ENCODE results near the gene CLPTM1.

CLPTM1 gene

DNA sequence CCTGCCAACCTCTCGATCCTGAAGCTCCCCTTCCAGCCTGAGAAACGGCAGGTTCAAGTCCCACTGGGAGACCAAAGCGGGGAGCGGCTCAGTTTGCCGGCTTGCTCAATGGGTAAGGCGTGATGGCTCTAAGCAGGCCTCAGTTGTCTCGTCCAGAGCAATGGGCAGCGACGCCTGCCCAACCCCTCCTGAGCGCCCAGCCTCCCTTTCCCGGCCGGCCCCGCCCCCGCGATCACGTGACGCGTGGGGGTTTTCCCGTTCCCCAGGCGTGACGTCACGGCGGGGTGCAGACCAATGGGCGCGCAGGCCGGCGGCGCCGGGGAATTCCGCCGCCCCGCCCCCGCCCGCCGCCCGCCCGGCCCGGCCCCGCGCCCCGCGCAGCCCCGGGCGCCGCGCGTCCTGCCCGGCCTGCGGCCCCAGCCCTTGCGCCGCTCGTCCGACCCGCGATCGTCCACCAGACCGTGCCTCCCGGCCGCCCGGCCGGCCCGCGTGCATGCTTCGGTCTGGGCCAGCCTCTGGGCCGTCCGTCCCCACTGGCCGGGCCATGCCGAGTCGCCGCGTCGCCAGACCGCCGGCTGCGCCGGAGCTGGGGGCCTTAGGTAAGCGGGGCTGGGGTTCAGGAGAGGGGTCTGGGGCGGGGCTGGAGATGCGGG is 46.0 kb downstream of the CLPTM1 start, which contains the start of gene RELB:
RELB (plus strand) TSS at position 378 of the 653 bp plus-strand sequence; CDS start at position 494, 116 bp downstream.
- H3K36me3 Mint-ChIP-seq (ENCODE audit: low read depth) = peaks cover 17% of the 10 kb centered on the region
- H3K4me1 Mint-ChIP-seq (ENCODE audit: low read depth) = peaks cover 17% of the 10 kb centered on the region
- no peaks in the 10 kb centered on the region for H3K27me3 Mint-ChIP-seq
- peak within 1 kb of the TSS; percentile 90 for H3K4me3 Mint-ChIP-seq
- H3K9me3 Mint-ChIP-seq = no peaks in the 10 kb centered on the region
- peak within 1 kb of the TSS; percentile 97 for H3K27ac Mint-ChIP-seq

DNA sequence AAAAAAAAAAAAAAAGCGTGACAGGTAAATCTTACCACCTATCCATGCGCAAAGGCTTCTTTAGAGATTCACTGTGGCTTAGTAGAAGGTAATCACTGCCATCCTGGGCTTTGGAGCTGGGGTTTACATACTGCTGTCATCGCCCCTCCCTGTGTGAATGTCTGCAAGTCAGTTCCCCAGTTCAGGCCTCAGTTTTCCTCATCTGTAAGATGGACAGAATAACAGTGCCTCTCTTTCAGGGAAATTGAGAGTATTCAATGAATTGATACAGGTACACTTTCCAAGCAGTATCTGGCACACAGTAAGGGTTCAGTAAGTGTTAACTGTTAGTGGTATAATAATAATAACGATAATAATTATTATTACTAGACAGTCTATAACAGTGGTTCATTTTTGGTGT is 48.3 kb downstream of the CLPTM1 start:
- H3K27me3 Mint-ChIP-seq = no peaks in the 10 kb centered on the region
- H3K36me3 Mint-ChIP-seq (ENCODE audit: low read depth) = peaks cover 26% of the 10 kb centered on the region
- H3K4me3 Mint-ChIP-seq = no peak overlapping the region
- H3K9me3 Mint-ChIP-seq = no peaks in the 10 kb centered on the region
- peaks cover 21% of the 10 kb centered on the region for H3K4me1 Mint-ChIP-seq (ENCODE audit: low read depth)
- no peak overlapping the region for H3K27ac Mint-ChIP-seq

DNA sequence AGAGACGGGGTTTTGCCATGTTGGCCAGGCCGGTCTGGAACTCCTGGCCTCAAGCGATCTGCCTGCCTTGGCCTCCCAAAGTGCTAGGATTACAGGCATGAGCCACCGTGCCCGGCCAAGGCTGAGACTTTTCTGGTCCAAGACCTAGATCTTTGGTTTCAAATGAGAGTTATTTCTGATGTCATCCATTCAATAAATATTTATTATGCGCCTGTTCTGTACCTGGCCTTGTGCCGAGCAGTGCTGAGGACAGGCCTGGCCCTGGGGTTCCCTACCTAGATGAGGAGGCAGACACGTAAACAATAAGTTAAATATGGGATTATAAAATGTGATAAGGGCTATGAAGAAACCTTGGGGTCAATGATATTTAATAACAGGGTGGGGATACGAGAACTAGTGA is 50.6 kb downstream of the CLPTM1 start:
- no peak overlapping the region for H3K4me3 Mint-ChIP-seq
- peaks cover 17% of the 10 kb centered on the region for H3K4me1 Mint-ChIP-seq (ENCODE audit: low read depth)
- H3K27me3 Mint-ChIP-seq = no peaks in the 10 kb centered on the region
- peaks cover 35% of the 10 kb centered on the region for H3K36me3 Mint-ChIP-seq (ENCODE audit: low read depth)
- no peak overlapping the region for H3K27ac Mint-ChIP-seq
- no peaks in the 10 kb centered on the region for H3K9me3 Mint-ChIP-seq

DNA sequence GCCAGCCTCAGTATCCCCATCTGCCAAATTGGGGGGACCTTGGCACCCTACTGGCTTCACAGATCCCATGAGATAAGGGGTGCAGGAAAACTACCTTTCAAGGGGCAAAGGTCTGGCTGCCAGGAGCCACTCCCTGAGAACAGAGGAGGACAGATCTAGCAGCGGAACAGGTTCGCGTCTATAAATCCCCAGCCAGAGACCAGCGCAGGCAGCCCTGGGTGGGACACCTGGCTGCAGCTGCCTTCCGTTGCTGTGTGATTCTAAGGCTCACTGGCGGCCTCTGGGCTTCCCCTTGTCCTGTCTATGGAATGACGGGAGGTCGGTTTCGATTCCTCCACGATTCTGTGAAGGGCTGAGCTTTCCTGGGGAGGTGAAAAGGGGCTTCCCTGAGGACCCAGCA is 53.4 kb downstream of the CLPTM1 start:
- Mint-ChIP-seq H3K4me3 (no peak overlapping the region), H3K27me3 (no peaks in the 10 kb centered on the region), H3K4me1 (ENCODE audit: low read depth) (peaks cover 7% of the 10 kb centered on the region), H3K9me3 (no peaks in the 10 kb centered on the region), H3K27ac (no peak overlapping the region), H3K36me3 (ENCODE audit: low read depth) (peaks cover 32% of the 10 kb centered on the region)

DNA sequence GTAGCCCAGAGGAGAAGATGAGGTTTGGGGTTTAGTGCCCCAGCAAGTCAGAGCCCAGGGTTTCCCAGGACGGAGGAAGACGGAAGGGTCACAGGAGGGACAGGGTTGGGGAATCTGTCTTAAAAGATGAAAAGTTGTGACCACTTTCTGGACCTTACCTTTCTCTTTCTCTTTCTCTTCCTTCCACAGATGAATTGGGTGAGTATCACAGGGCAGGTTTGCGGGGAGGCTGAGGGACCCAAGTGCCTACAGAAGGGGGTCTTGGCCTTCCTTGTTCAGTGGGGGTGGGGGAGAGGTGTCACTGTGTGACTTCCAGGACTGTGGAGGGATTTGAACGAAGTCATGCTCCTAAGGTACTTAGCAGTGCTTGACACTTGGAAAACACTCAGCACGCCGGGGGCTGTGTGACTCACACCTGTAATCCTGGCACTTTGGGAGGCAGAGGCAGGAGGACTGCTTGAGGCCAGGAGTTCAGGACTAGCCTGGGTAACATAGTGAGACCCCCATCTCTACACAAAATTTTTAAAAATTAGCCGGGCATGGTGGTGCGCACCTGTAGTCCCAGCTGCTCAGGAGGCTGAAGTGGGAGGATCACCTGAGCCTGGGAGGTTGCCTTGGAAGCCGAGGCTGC is 54.6 kb downstream of the CLPTM1 start:
- Mint-ChIP-seq H3K27me3 (no peaks in the 10 kb centered on the region), H3K36me3 (ENCODE audit: low read depth) (peaks cover 40% of the 10 kb centered on the region), H3K9me3 (no peaks in the 10 kb centered on the region), H3K4me1 (ENCODE audit: low read depth) (peaks cover 7% of the 10 kb centered on the region), H3K27ac (no peak overlapping the region), H3K4me3 (no peak overlapping the region)

DNA sequence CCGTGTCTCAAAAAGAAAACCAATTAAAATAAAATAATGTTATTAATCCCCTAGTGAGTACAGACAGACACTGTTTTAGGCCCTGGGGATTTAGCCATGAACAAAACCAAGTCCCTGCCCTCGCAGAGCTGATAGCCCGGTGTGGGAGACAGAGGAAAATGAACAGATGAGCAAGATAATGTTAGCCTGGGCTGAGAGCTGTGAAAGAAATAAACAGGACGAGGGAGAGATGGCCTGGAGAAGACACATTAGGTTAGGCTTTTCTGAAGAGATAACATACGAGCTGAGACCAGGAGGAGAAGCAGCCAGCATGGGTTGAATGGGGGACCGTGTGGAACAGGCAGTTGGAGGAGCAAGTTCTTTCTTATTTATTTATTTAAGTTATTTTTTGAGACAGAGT is 55.1 kb downstream of the CLPTM1 start:
- Mint-ChIP-seq H3K9me3 (no peaks in the 10 kb centered on the region), H3K4me3 (no peak overlapping the region), H3K36me3 (ENCODE audit: low read depth) (peaks cover 41% of the 10 kb centered on the region), H3K27me3 (no peaks in the 10 kb centered on the region), H3K27ac (no peak overlapping the region), H3K4me1 (ENCODE audit: low read depth) (peaks cover 7% of the 10 kb centered on the region)

DNA sequence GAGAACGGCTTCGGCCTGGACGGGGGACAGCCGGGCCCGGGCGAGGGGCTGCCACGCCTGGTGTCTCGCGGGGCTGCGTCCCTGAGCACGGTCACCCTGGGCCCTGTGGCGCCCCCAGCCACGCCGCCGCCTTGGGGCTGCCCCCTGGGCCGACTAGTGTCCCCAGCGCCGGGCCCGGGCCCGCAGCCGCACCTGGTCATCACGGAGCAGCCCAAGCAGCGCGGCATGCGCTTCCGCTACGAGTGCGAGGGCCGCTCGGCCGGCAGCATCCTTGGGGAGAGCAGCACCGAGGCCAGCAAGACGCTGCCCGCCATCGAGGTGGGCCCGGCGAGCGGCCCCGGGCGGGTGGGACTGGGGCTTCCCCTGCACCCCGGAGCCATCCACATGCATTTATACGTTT is 56.8 kb downstream of the CLPTM1 start:
- H3K4me3 Mint-ChIP-seq = no peak overlapping the region
- peaks cover 37% of the 10 kb centered on the region for H3K36me3 Mint-ChIP-seq (ENCODE audit: low read depth)
- H3K9me3 Mint-ChIP-seq = no peaks in the 10 kb centered on the region
- no peaks in the 10 kb centered on the region for H3K27me3 Mint-ChIP-seq
- H3K27ac Mint-ChIP-seq = no peak overlapping the region
- peaks cover 12% of the 10 kb centered on the region for H3K4me1 Mint-ChIP-seq (ENCODE audit: low read depth)

DNA sequence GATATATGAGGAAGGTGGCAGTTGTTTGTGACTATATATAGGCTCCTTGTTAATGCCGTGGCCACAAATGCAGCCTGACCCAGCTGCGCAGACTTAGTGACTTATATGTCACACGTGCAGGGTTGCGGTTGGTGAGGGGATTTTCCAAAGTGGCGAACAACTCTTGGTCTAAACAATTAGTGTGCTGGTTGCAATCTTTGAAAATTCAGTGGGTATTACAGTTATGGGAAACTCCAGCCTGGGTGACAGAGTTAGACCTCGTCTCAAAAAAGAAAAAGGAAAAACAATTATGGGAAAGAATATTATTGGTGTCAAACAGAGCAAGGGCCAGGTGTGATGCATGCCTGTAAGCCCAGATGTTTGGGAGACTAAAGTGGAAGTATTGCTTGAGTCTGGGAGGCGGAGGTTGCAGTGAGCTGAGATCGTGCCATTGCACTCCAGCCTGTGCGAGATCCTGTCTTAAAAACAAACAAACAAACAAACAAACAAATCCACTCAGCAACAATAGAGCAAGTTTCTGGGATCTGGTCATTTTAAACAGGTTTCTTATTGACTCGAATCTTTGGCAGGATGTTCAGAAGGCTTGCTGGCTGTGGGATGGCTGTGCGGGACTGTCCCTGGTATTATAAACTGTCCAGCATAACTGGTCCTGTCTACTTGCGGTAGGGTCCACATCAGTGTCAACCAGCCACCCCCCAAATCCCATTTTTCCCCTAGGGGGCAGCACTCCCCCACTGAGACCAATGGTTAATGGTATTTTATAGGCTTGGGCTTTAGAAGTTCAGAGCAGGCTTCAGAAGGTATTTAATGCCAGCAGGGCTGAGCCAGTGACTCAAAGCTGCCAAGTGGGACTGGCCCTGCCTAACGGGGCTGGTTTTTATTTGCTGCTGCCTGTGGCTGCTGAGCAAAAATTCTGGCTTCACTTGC is 61.5 kb downstream of the CLPTM1 start:
- Mint-ChIP-seq H3K36me3 (ENCODE audit: low read depth) (peaks cover 33% of the 10 kb centered on the region), H3K4me1 (ENCODE audit: low read depth) (peaks cover 14% of the 10 kb centered on the region), H3K4me3 (peak overlapping the region; percentile 54), H3K27ac (peak overlapping the region; percentile 83), H3K9me3 (no peaks in the 10 kb centered on the region), H3K27me3 (no peaks in the 10 kb centered on the region)

DNA sequence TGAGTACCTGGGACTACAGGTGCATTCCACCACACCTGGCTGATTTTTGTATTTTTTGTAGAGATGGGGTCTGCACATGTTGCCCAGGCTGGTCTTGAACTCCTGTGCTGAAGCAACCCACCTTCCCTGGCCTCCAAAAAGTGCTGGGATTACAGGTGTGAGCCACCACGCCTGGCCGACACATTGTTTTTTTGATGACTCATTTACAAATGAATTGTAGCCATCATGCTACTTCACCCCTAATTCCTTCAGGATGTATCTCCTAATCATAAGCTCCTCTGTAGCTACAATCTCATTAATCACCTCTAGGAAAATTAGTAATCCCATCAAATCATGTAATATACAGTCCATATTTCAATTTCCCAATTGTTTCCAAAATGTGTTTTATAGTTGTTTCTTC is 64.0 kb downstream of the CLPTM1 start:
- Mint-ChIP-seq H3K9me3 (no peaks in the 10 kb centered on the region), H3K4me1 (ENCODE audit: low read depth) (peaks cover 14% of the 10 kb centered on the region), H3K27me3 (no peaks in the 10 kb centered on the region), H3K36me3 (ENCODE audit: low read depth) (peaks cover 31% of the 10 kb centered on the region), H3K27ac (no peak overlapping the region), H3K4me3 (no peak overlapping the region)

DNA sequence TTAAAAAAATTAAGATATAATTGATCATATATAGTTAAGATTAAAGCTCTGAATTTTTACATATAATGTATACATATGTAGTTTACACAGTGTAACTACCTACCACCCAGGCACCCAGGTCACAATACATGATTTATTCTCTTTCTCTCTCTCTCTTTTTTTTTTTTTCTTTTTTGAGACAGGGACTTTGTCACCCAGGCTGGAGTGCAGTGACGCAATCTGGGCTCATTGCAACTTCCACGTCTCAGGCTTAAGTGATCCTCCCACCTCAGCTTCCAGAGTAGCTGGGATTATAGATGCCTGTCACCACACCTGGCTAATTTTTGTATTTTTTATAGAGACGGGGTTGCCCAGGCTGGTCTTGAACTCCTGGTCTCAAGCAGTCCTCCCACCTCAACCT is 64.9 kb downstream of the CLPTM1 start:
- peaks cover 31% of the 10 kb centered on the region for H3K36me3 Mint-ChIP-seq (ENCODE audit: low read depth)
- no peak overlapping the region for H3K27ac Mint-ChIP-seq
- no peaks in the 10 kb centered on the region for H3K9me3 Mint-ChIP-seq
- no peak overlapping the region for H3K4me3 Mint-ChIP-seq
- peaks cover 14% of the 10 kb centered on the region for H3K4me1 Mint-ChIP-seq (ENCODE audit: low read depth)
- H3K27me3 Mint-ChIP-seq = no peaks in the 10 kb centered on the region

DNA sequence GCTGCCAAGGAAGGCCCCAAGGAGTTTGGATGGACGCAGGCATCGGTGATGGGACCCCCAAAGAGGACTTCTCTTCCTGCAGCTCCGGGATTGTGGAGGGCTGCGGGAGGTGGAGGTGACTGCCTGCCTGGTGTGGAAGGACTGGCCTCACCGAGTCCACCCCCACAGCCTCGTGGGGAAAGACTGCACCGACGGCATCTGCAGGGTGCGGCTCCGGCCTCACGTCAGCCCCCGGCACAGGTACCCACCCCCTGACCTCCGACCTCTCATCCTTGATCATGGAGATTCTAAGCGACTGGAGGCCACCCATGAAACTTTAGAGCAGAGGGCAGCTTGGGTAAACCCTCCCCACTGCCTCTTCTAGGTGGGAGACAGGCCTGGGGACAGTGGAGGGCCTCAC is 66.8 kb downstream of the CLPTM1 start:
- Mint-ChIP-seq H3K27me3 (no peaks in the 10 kb centered on the region), H3K4me1 (ENCODE audit: low read depth) (peaks cover 3% of the 10 kb centered on the region), H3K4me3 (no peak overlapping the region), H3K36me3 (ENCODE audit: low read depth) (peaks cover 27% of the 10 kb centered on the region), H3K9me3 (no peaks in the 10 kb centered on the region), H3K27ac (no peak overlapping the region)

DNA sequence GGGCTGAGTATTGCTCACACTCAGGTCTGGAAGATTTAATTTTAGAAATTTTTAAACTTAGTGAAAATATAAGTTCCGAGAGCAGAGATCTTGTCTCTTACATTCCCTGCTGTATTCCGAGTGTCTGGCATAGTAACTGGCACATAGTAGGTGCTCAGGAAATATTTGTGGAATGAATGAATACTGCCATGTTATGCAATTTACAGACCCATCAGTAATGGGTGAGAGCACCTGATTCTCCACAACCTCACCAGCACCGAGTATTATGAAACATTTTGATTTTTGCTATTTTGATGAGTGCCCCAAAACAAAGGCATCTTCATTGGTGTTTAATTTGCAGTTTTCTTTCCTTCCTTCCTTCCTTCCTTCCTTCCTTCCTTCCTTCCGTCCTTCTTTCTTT is 67.9 kb downstream of the CLPTM1 start:
- no peaks in the 10 kb centered on the region for H3K4me1 Mint-ChIP-seq (ENCODE audit: low read depth)
- H3K27ac Mint-ChIP-seq = no peak overlapping the region
- H3K36me3 Mint-ChIP-seq (ENCODE audit: low read depth) = peaks cover 33% of the 10 kb centered on the region
- H3K4me3 Mint-ChIP-seq = no peak overlapping the region
- H3K27me3 Mint-ChIP-seq = no peaks in the 10 kb centered on the region
- H3K9me3 Mint-ChIP-seq = no peaks in the 10 kb centered on the region

DNA sequence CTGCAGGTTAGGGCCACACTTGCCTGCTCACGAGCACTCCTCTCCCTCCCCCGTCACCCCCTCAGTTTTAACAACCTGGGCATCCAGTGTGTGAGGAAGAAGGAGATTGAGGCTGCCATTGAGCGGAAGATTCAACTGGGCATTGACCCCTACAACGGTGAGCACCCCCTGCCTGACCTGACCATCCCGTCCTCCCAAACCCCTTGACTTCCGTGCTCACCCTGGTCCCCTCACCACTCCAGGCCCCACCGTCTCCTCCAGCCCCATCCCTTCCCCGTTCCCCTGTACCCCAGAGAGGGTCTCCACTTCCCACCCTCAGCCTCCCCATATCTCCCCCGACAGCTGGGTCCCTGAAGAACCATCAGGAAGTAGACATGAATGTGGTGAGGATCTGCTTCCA is 70.1 kb downstream of the CLPTM1 start:
- Mint-ChIP-seq H3K9me3 (no peaks in the 10 kb centered on the region), H3K27ac (no peak overlapping the region), H3K36me3 (ENCODE audit: low read depth) (peaks cover 38% of the 10 kb centered on the region), H3K4me3 (no peak overlapping the region), H3K4me1 (ENCODE audit: low read depth) (no peaks in the 10 kb centered on the region), H3K27me3 (no peaks in the 10 kb centered on the region)

DNA sequence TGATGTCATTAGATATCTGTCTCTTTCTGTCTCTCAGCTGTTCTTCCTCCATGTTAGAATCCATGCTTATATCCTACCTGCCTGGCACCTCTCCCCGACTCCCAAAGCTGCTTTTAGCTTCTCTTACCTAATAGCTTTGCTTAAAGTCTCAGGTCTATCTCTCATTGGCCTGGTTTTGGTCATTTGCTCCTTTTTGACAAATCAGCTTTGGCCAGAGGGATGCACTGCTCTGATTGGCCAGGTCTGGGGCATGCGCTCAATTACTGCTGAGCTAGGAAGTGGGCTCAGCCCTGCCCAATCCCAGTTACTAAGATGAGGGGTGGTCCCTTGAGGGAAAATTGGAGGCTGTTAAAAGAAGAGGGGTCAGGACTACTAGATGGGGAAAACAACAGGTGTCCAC is 72.2 kb downstream of the CLPTM1 start:
- Mint-ChIP-seq H3K27ac (no peak overlapping the region), H3K4me3 (no peak overlapping the region), H3K36me3 (ENCODE audit: low read depth) (peaks cover 49% of the 10 kb centered on the region)

DNA sequence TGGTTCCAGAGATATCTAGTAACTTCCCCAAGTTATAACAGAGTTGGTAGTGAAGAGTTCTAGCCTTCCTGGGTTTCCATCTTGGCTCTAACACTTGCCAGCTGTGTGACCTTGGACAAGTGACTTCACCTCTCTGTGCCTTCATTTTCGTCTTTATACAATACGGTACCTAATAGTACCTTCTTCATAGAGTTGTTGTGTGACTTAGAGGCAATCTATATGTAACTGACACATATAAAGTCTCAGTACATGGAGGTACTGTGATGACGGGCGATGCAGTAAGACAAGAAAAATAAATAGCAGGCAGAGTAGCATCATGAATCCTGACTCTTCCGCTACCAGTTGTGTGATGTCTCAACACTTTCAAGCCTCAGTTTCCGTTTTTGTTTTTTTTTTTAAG is 75.6 kb downstream of the CLPTM1 start:
- H3K27ac Mint-ChIP-seq = no peak overlapping the region
- H3K4me1 Mint-ChIP-seq (ENCODE audit: low read depth) = no peaks in the 10 kb centered on the region
- peaks cover 65% of the 10 kb centered on the region for H3K36me3 Mint-ChIP-seq (ENCODE audit: low read depth)
- no peak overlapping the region for H3K4me3 Mint-ChIP-seq
- H3K9me3 Mint-ChIP-seq = no peaks in the 10 kb centered on the region
- H3K27me3 Mint-ChIP-seq = no peaks in the 10 kb centered on the region

More for the DNA sequence above, 72.2 kb downstream of the CLPTM1 start:
- Mint-ChIP-seq H3K27me3 (no peaks in the 10 kb centered on the region), H3K4me1 (ENCODE audit: low read depth) (no peaks in the 10 kb centered on the region), H3K9me3 (no peaks in the 10 kb centered on the region)

Measured in stimulated activated naive CD8-positive, alpha-beta T cell treated with anti-CD3 and anti-CD28 coated beads, Interleukin-15, Interleukin-2, amounts not matched to agents 100 ng/mL and 50 ng/mL, for 24 hours (primary cell).